ENCODE results near the gene DPP4.

- TF ChIP-seq CTCF (IDR thresholded peaks at IDR 0.05; ENCODE audit: poor library complexity), result peak; percentile 80
- TF ChIP-seq EZH2 (IDR thresholded peaks at IDR 0.05; ENCODE audit: borderline replicate concordance), result no peak
- TF ChIP-seq EZH2phosphoT487 (IDR thresholded peaks at IDR 0.05; ENCODE audit: low read depth, severe bottlenecking, unreplicated experiment), result no peak
Measured at GRCh38 chr2:161946489-161947107, 127.4 kb downstream of the DPP4 start.
